Smooth muscle cell (in vitro differentiated cells): ENCODE data around the gene TEX22. TPM values are rescaled to one million over a fixed set of nuclear protein-coding genes. Genes with fewer than 3 reads are reported as not detected.

Experiments
- DNase-seq: peaks from one replicate; lab custom pipeline; 2025; ENCODE audit not compliant: unreplicated experiment; lab: John Stamatoyannopoulos, UW
- H2AFZ ChIP-seq: fragments of 200-600 bp; sonication (generic); 2 replicates; pipeline ENCODE4 v1.6.0; 2016; ENCODE audit warnings: antibody characterized with exemption, low read depth, mild to moderate bottlenecking
- H3F3A ChIP-seq: fragments of 200-600 bp; sonication (generic); 2 replicates; pipeline ENCODE4 v1.6.0; 2017; ENCODE audit warnings: antibody characterized with exemption, low read depth
- H3K27ac ChIP-seq: fragments of 200-600 bp; sonication (generic); 2 replicates; pipeline ENCODE4 v1.5.1; 2016; ENCODE audit warnings: low read depth, mild to moderate bottlenecking
- H3K27me3 ChIP-seq: fragments of 200-600 bp; sonication (generic); 2 replicates; pipeline ENCODE4 v1.6.1; 2016; ENCODE audit warnings: low read depth, mild to moderate bottlenecking
- H3K36me3 ChIP-seq: fragments of 200-600 bp; sonication (generic); 2 replicates; pipeline ENCODE4 v1.5.1; 2016; ENCODE audit warnings: low read depth
- H3K4me1 ChIP-seq: fragments of 200-600 bp; sonication (generic); 2 replicates; pipeline ENCODE4 v1.5.1; 2016; ENCODE audit warnings: low read depth
- H3K4me2 ChIP-seq: fragments of 200-600 bp; sonication (generic); 2 replicates; pipeline ENCODE4 v1.6.0; 2016; ENCODE audit warnings: mild to moderate bottlenecking
- H3K4me3 ChIP-seq: fragments of 200-600 bp; sonication (generic); 2 replicates; pipeline ENCODE4 v1.5.1; 2016; ENCODE audit warnings: mild to moderate bottlenecking
- H3K79me2 ChIP-seq: fragments of 200-600 bp; sonication (generic); 2 replicates; pipeline ENCODE4 v1.6.0; 2016; ENCODE audit warnings: low read depth, mild to moderate bottlenecking
- H3K9ac ChIP-seq: fragments of 200-600 bp; sonication (generic); 2 replicates; pipeline ENCODE4 v1.6.0; 2016; ENCODE audit warnings: low read depth
- H3K9me3 ChIP-seq: fragments of 200-600 bp; sonication (generic); replicated peaks from 2 replicates; pipeline ENCODE4 v1.5.1; 2016; ENCODE audit warnings: low read depth
- H4K20me1 ChIP-seq: fragments of 200-600 bp; sonication (generic); 2 replicates; pipeline ENCODE4 v1.6.0; 2016; ENCODE audit warnings: low read depth
- CTCF ChIP-seq: fragments of 200-600 bp; sonication (generic); IDR thresholded peaks from 2 replicates; pipeline ENCODE4 v1.5.1; 2017; ENCODE audit warnings: borderline replicate concordance, mild to moderate bottlenecking, antibody characterized with exemption; ENCODE audit not compliant: insufficient read depth, poor library complexity, severe bottlenecking
- WGBS: methylation state at CpG from one replicate; pipeline ENCODE4 v1.1.7; 2016; ENCODE audit warnings: low lambda C conversion rate; 5-methylcytosine and 5-hydroxymethylcytosine counted together
- polyA plus RNA-seq: library from polyadenylated mRNA; unstranded; fragments of >200 nt; fragmentation: Nextera tagmentation; extraction: Ambion mirVana; gene quantifications from 2 replicates; pipeline ENCODE4 v1.2.1, GENCODE V29; 2016
- total RNA-seq: library from RNA; depleted of rRNA; stranded (reverse); fragments of >200 nt; gene quantifications from 2 replicates; pipeline ENCODE4 v1.2.3, GENCODE V29; 2014

TEX22 gene
- total and polyA plus RNA-seq, 2 experiments from 2014 or later = 0.09 to 0.93 TPM

GRCh38 chr14:105391541-105391940 lies 6.8 kb upstream of the TEX22 start:
- Histone ChIP-seq H3K9me3 (no peaks in the 10 kb centered on the region), H2AFZ (no peak overlapping the region), H3K4me2 (no peak overlapping the region), H3K27ac (no peak overlapping the region), H3K27me3 (no peaks in the 10 kb centered on the region), H3K79me2 (no peaks in the 10 kb centered on the region), H3K36me3 (no peaks in the 10 kb centered on the region), H3K4me3 (no peak overlapping the region), H3F3A (no peaks in the 10 kb centered on the region), H3K4me1 (no peaks in the 10 kb centered on the region), H3K9ac (no peak overlapping the region), H4K20me1 (no peaks in the 10 kb centered on the region)
- DNase-seq = no peak
- 96% methylated on average over 23 of the region's 23 CpGs for WGBS
- TF ChIP-seq CTCF = no peak

GRCh38 chr14:105392131-105393090 lies 5.9 kb upstream of the TEX22 start:
- Histone ChIP-seq H3F3A (no peaks in the 10 kb centered on the region), H3K27ac (no peak overlapping the region), H3K9me3 (no peaks in the 10 kb centered on the region), H3K27me3 (no peaks in the 10 kb centered on the region), H3K4me3 (no peak overlapping the region), H3K79me2 (no peaks in the 10 kb centered on the region), H3K9ac (no peak overlapping the region), H4K20me1 (no peaks in the 10 kb centered on the region), H3K4me2 (no peak overlapping the region), H2AFZ (no peak overlapping the region), H3K4me1 (no peaks in the 10 kb centered on the region), H3K36me3 (no peaks in the 10 kb centered on the region)
- 94% methylated on average over 40 of the region's 40 CpGs for WGBS
- no peak for TF ChIP-seq CTCF
- no peak for DNase-seq

- H2AFZ ChIP-seq = no peak overlapping the region
- H3K4me1 ChIP-seq = peaks cover 3% of the 10 kb centered on the region
- H3K9me3 ChIP-seq = no peaks in the 10 kb centered on the region
- no peak overlapping the region for H3K9ac ChIP-seq
- no peaks in the 10 kb centered on the region for H3F3A ChIP-seq
- no peak overlapping the region for H3K4me2 ChIP-seq
- DNase-seq = no peak
- WGBS = 91% methylated on average over 13 of the region's 14 CpGs
- H3K79me2 ChIP-seq = no peaks in the 10 kb centered on the region
- no peaks in the 10 kb centered on the region for H4K20me1 ChIP-seq
- H3K27ac ChIP-seq = no peak overlapping the region
- H3K27me3 ChIP-seq = no peaks in the 10 kb centered on the region
- H3K4me3 ChIP-seq = no peak overlapping the region
- H3K36me3 ChIP-seq = no peaks in the 10 kb centered on the region
- TF ChIP-seq CTCF = no peak
These were observed 5.2 kb upstream of the TEX22 start for GRCh38 chr14:105393151-105393550.
